ENCODE data around the gene CASP12.

DNA sequence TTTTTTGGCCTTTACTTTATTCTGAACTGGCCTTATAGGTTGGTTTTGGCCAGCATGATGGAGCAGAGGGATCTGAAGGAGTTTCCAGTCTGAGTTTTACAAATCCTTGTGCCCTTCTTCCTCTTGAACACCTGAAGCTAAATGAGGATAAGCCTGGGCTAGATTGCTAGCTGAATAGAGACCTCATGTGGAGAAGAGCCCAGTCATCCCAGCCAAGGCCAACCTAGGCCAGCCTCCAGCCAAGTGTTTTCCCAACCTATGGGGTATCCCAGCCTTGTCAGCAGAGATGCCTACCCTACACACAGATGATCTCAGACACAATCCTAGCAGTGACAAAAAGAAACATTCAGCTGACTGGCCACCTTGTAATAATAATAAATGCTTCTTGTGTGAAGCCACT is 966 bp upstream of the CASP12 start:
- TF ChIP-seq MYBL2 (IDR thresholded peaks at IDR 0.05; ENCODE audit: low read depth) (no peak), MYBL2 (CRISPR knock-in tag; IDR thresholded peaks at IDR 0.05; ENCODE audit: borderline replicate concordance) (no peak), FOXM1 (IDR thresholded peaks at IDR 0.05; ENCODE audit: low read depth) (no peak), FOXM1 (CRISPR knock-in tag; IDR thresholded peaks at IDR 0.05; ENCODE audit: low read depth) (no peak), HNRNPL (IDR thresholded peaks at IDR 0.05; ENCODE audit: low read depth, low read length) (no peak), RBM34 (IDR thresholded peaks at IDR 0.05; ENCODE audit: borderline replicate concordance, insufficient read depth, low read length) (no peak), ZNF644 (tag; IDR thresholded peaks at IDR 0.05; ENCODE audit: low read depth) (no peak)
